DOHH2 (cell line): ENCODE data around the gene APBA2.
"Not testable (repeated sequence)": the region's sequence is repeated elsewhere in the genome, so short reads cannot be mapped to it uniquely, and the experiment has no call there.

Experiments used
- CTCF ChIP-seq: fragments of 200-600 bp; sonication (generic); IDR thresholded peaks from one replicate; pipeline ENCODE4 v1.5.1; 2014; ENCODE audit warnings: antibody characterized with exemption, mild to moderate bottlenecking, low read depth, low read length; ENCODE audit not compliant: poor library complexity, severe bottlenecking
- EZH2phosphoT487 ChIP-seq: fragments of 200-600 bp; sonication (generic); IDR thresholded peaks from 2 replicates; pipeline ENCODE4 v1.6.1; 2017; ENCODE audit warnings: borderline replicate concordance, mild to moderate bottlenecking, antibody characterized with exemption, low read length, moderate library complexity, mixed read lengths

GRCh38 chr15:28849766-28850165, 36.0 kb upstream of the APBA2 start:
- not testable (repeated sequence) for TF ChIP-seq CTCF, EZH2phosphoT487
